Panc1 (cell line): ENCODE data around the gene C9orf152.

Experiments
- POLR2AphosphoS5 ChIP-seq: IDR thresholded peaks from 2 replicates; pipeline ENCODE4 v1.6.1; 2012; ENCODE audit warnings: mild to moderate bottlenecking, low read depth, low read length, moderate library complexity
- REST ChIP-seq, 2 experiments: IDR thresholded peaks; 2 replicates each; pipeline ENCODE4 v1.6.1; 2011 to 2012; ENCODE audit warnings: low read depth in 2 of 2, control low read depth in 1 of 2, low read length in 1 of 2, mild to moderate bottlenecking in 1 of 2, moderate library complexity in 1 of 2; ENCODE audit not compliant: insufficient read depth in 1 of 2
- SIN3A ChIP-seq: IDR thresholded peaks from 2 replicates; pipeline ENCODE4 v1.6.1; 2012; ENCODE audit warnings: low read depth, mild to moderate bottlenecking, low read length, moderate library complexity, borderline replicate concordance; ENCODE audit not compliant: insufficient read depth
- TCF7L2 ChIP-seq: IDR thresholded peaks from 2 replicates; pipeline ENCODE4 v1.6.1; 2011; ENCODE audit warnings: mild to moderate bottlenecking, low read depth, low read length, inconsistent platforms
- TF ChIP-seq, protein P1 (sequence below): fragments of 450-650 bp; IDR thresholded peaks from 2 replicates; pipeline ENCODE4 v1.5.1; 2017; ENCODE audit warnings: mild to moderate bottlenecking

DNA sequence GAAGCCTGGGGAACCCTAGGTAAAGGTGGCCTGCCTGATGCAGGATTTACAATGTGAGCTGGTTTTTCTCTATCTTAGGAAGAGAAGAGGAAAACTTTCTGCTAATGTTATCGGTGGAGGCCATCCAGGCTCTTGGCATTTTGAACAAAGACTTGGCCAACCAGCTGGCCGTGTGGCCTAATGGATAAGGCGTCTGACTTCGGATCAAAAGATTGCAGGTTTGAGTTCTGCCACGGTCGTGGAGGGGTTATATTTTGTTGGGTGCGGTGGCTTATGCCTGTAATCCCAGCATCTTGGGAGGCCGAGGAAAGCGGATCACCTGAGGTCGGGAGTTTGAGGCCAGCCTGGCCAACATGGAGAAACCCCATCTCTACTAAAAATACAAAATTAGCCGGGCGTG is 9.6 kb downstream of the C9orf152 start:
- TF ChIP-seq, protein P1, sequence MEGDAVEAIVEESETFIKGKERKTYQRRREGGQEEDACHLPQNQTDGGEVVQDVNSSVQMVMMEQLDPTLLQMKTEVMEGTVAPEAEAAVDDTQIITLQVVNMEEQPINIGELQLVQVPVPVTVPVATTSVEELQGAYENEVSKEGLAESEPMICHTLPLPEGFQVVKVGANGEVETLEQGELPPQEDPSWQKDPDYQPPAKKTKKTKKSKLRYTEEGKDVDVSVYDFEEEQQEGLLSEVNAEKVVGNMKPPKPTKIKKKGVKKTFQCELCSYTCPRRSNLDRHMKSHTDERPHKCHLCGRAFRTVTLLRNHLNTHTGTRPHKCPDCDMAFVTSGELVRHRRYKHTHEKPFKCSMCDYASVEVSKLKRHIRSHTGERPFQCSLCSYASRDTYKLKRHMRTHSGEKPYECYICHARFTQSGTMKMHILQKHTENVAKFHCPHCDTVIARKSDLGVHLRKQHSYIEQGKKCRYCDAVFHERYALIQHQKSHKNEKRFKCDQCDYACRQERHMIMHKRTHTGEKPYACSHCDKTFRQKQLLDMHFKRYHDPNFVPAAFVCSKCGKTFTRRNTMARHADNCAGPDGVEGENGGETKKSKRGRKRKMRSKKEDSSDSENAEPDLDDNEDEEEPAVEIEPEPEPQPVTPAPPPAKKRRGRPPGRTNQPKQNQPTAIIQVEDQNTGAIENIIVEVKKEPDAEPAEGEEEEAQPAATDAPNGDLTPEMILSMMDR, result no peak
- TF ChIP-seq REST (IDR thresholded peaks at IDR 0.05; ENCODE audit: insufficient read depth in 1 of 2, low read depth in 2 of 2, low read length in 1 of 2) (no peak), TCF7L2 (no peak), SIN3A (no peak), POLR2AphosphoS5 (no peak)
